SK-N-SH treated with all-trans-retinoic acid at 6 μM for 48 hours (cell line): ENCODE measurements around the gene MAB21L3.

ENCODE experiments used
- ATAC-seq: fragments of 200-7000 bp; cut with Tn5 transposase; 3 replicates; pipeline ENCODE4 v1.9.1; 2020; ENCODE audit warnings: mild to moderate bottlenecking, moderate library complexity
- ARNTL ChIP-seq: fragments of 450-650 bp; formaldehyde crosslinking; IDR thresholded peaks from 2 replicates; pipeline ENCODE4 v1.5.0; 2020; ENCODE audit warnings: low read depth, mild to moderate bottlenecking, moderate library complexity, borderline replicate concordance
- BACH2 ChIP-seq: fragments of 250-450 bp; sonication (Bioruptor Pico); IDR thresholded peaks from 2 replicates; pipeline ENCODE4 v1.9.0; 2021; ENCODE audit warnings: mild to moderate bottlenecking, borderline replicate concordance
- CREB5 ChIP-seq: fragments of 250-450 bp; sonication (Bioruptor Pico); IDR thresholded peaks from 2 replicates; pipeline ENCODE4 v1.5.1; 2020; ENCODE audit warnings: low read depth, mild to moderate bottlenecking, moderate library complexity
- CSDC2 ChIP-seq: fragments of 250-450 bp; sonication (Bioruptor Pico); IDR thresholded peaks from 2 replicates; pipeline ENCODE4 v1.5.0; 2020; ENCODE audit warnings: mild to moderate bottlenecking, moderate library complexity
- CSRNP3 ChIP-seq: fragments of 250-450 bp; sonication (Bioruptor Pico); IDR thresholded peaks from 2 replicates; pipeline ENCODE4 v1.5.1; 2021; ENCODE audit warnings: mild to moderate bottlenecking, moderate library complexity
- ESRRG ChIP-seq: fragments of 250-450 bp; sonication (Bioruptor Pico); IDR thresholded peaks from 2 replicates; pipeline ENCODE4 v1.6.1; 2021; ENCODE audit warnings: mild to moderate bottlenecking
- GLIS3 ChIP-seq: fragments of 250-450 bp; sonication (Bioruptor Pico); IDR thresholded peaks from 2 replicates; pipeline ENCODE4 v1.5.0; 2020; ENCODE audit warnings: mild to moderate bottlenecking, moderate library complexity
- ISL1 ChIP-seq: fragments of 250-450 bp; sonication (Bioruptor Pico); IDR thresholded peaks from 2 replicates; pipeline ENCODE4 v2.1.2; 2022; ENCODE audit warnings: mild to moderate bottlenecking, moderate library complexity
- OSR1 ChIP-seq: fragments of 250-450 bp; sonication (Bioruptor Pico); IDR thresholded peaks from 2 replicates; pipeline ENCODE4 v1.8.0; 2022; ENCODE audit warnings: moderate library complexity, mild to moderate bottlenecking, inconsistent platforms
- PATZ1 ChIP-seq: fragments of 250-450 bp; sonication (Bioruptor Pico); IDR thresholded peaks from 2 replicates; pipeline ENCODE4 v1.8.0; 2020; ENCODE audit warnings: mild to moderate bottlenecking, moderate library complexity, borderline replicate concordance
- POU6F1 ChIP-seq: fragments of 250-450 bp; sonication (Bioruptor Pico); IDR thresholded peaks from 2 replicates; pipeline ENCODE4 v1.8.0; 2021; ENCODE audit warnings: low read depth, mild to moderate bottlenecking, moderate library complexity, borderline replicate concordance
- RARB ChIP-seq: fragments of 250-450 bp; sonication (Bioruptor Pico); IDR thresholded peaks from 2 replicates; pipeline ENCODE4 v1.8.0; 2021; ENCODE audit warnings: mild to moderate bottlenecking, moderate library complexity
- SNAI2 ChIP-seq: fragments of 250-450 bp; sonication (Bioruptor Pico); IDR thresholded peaks from 2 replicates; pipeline ENCODE4 v1.5.0; 2020; ENCODE audit warnings: mild to moderate bottlenecking, moderate library complexity
- TCF4 ChIP-seq: fragments of 250-450 bp; sonication (Bioruptor Pico); IDR thresholded peaks from 2 replicates; pipeline ENCODE4 v1.8.0; 2021; ENCODE audit warnings: mild to moderate bottlenecking, moderate library complexity, borderline replicate concordance
- TOX ChIP-seq: fragments of 250-450 bp; sonication (Bioruptor Pico); IDR thresholded peaks from 2 replicates; pipeline ENCODE4 v1.8.0; 2021; ENCODE audit warnings: mild to moderate bottlenecking, moderate library complexity, borderline replicate concordance
- TSHZ2 ChIP-seq: fragments of 250-450 bp; sonication (Bioruptor Pico); IDR thresholded peaks from 2 replicates; pipeline ENCODE4 v1.5.0; 2020; ENCODE audit warnings: mild to moderate bottlenecking, moderate library complexity
- ZC3H10 ChIP-seq: fragments of 250-450 bp; sonication (Bioruptor Pico); IDR thresholded peaks from 2 replicates; pipeline ENCODE4 v1.5.1; 2021; ENCODE audit warnings: mild to moderate bottlenecking, moderate library complexity
- ZFP3 ChIP-seq: fragments of 250-450 bp; sonication (Bioruptor Pico); IDR thresholded peaks from 2 replicates; pipeline ENCODE4 v1.5.0; 2020; ENCODE audit warnings: mild to moderate bottlenecking, moderate library complexity
- ZFP30 ChIP-seq: fragments of 450-650 bp; formaldehyde crosslinking; IDR thresholded peaks from 2 replicates; pipeline ENCODE4 v1.5.0; 2022; ENCODE audit warnings: mild to moderate bottlenecking, moderate library complexity
- ZNF565 ChIP-seq: fragments of 450-650 bp; formaldehyde crosslinking; conservative IDR thresholded peaks from 2 replicates; pipeline ENCODE4 v1.5.0; 2020; ENCODE audit warnings: low read depth, mild to moderate bottlenecking, moderate library complexity
- ZNF70 ChIP-seq: fragments of 450-650 bp; formaldehyde crosslinking; IDR thresholded peaks from 2 replicates; pipeline ENCODE4 v1.5.0; 2020; ENCODE audit warnings: mild to moderate bottlenecking, moderate library complexity
- ZNF8 ChIP-seq: fragments of 450-650 bp; formaldehyde crosslinking; IDR thresholded peaks from 2 replicates; pipeline ENCODE4 v1.5.0; 2020; ENCODE audit warnings: mild to moderate bottlenecking, moderate library complexity

Gene MAB21L3

GRCh38 chr1:116110567-116111523 lies at the start of gene MAB21L3:
MAB21L3 (plus strand) TSS chr1:116111399; CDS start chr1:116112616, 1,217 bp downstream.
- TF ChIP-seq PATZ1 (CRISPR knock-in tag) (no peak), CREB5 (CRISPR knock-in tag) (no peak), POU6F1 (CRISPR knock-in tag) (no peak), TCF4 (CRISPR knock-in tag) (no peak), TOX (CRISPR knock-in tag) (no peak), TSHZ2 (CRISPR knock-in tag) (no peak), ZFP30 (CRISPR knock-in tag) (no peak), ISL1 (no peak), BACH2 (CRISPR knock-in tag) (no peak), ZFP3 (CRISPR knock-in tag) (no peak), CSDC2 (CRISPR knock-in tag) (no peak), ARNTL (CRISPR knock-in tag) (no peak), ESRRG (CRISPR knock-in tag) (no peak), RARB (CRISPR knock-in tag) (no peak), ZNF565 (no peak), CSRNP3 (CRISPR knock-in tag) (no peak), OSR1 (CRISPR knock-in tag) (no peak), GLIS3 (no peak), ZNF8 (CRISPR knock-in tag) (no peak)
- no peak for ATAC-seq

GRCh38 chr1:116062201-116062600 lies 49.0 kb upstream of the MAB21L3 start:
- TF ChIP-seq BACH2 (CRISPR knock-in tag): no peak
- no peak for TF ChIP-seq ZFP3 (CRISPR knock-in tag)
- no peak for TF ChIP-seq CSDC2 (CRISPR knock-in tag)
- no peak for TF ChIP-seq TCF4 (CRISPR knock-in tag)
- no peak for TF ChIP-seq SNAI2 (CRISPR knock-in tag)
- no peak for TF ChIP-seq OSR1 (CRISPR knock-in tag)
- no peak for TF ChIP-seq ARNTL (CRISPR knock-in tag)
- TF ChIP-seq ZNF8 (CRISPR knock-in tag): no peak
- no peak for TF ChIP-seq ZNF70
- no peak for TF ChIP-seq PATZ1 (CRISPR knock-in tag)
- no peak for TF ChIP-seq TSHZ2 (CRISPR knock-in tag)
- TF ChIP-seq ZNF565: no peak
- no peak for TF ChIP-seq ZC3H10 (CRISPR knock-in tag)
- no peak for ATAC-seq
